ENCODE measurements around the gene SLC8A1. TPM values are rescaled to one million over a fixed set of nuclear protein-coding genes. Genes with fewer than 3 reads are reported as not detected.

The SLC8A1 gene
- total RNA-seq, 1 experiment from 2014 or later: 1.7 TPM

- no peaks in the 10 kb centered on the region; the same call in 1 of the 2 replicates for H3K27me3 Mint-ChIP-seq (ENCODE audit: low read depth)
Measured at GRCh38 chr2:40416486-40416885, 35.4 kb downstream of the SLC8A1 start.

More at GRCh38 chr2:40416486-40416885, 35.4 kb downstream of the SLC8A1 start:
- DNase-seq: no peak
- Histone ChIP-seq H2BK5ac (ENCODE audit: insufficient read length, low read length) (no peak overlapping the region), H3K27ac (ENCODE audit: insufficient read length, low read depth, low read length) (no peak overlapping the region), H2AK5ac (ENCODE audit: insufficient read length, low read length) (no peak overlapping the region), H4K5ac (ENCODE audit: insufficient read length, low read depth, low read length) (no peak overlapping the region), H2BK20ac (ENCODE audit: low read depth, low read length, poor library complexity, severe bottlenecking) (no peak overlapping the region), H2AFZ (ENCODE audit: low read length) (no peak overlapping the region), H4K8ac (replicated peaks; ENCODE audit: insufficient read length, low read depth, low read length) (no peak overlapping the region), H4K91ac (ENCODE audit: insufficient read length, low read depth, low read length) (no peak overlapping the region), H3K23me2 (ENCODE audit: insufficient read length, low read depth, low read length, poor library complexity, severe bottlenecking) (no peaks in the 10 kb centered on the region), H3K14ac (ENCODE audit: insufficient read depth, low read length) (no peak overlapping the region), H3K4ac (ENCODE audit: low read depth, low read length) (no peak overlapping the region), H3K79me2 (ENCODE audit: insufficient read depth, low read length) (no peaks in the 10 kb centered on the region), H3K9me3 (ENCODE audit: control insufficient read depth, low read depth, low read length) (no peaks in the 10 kb centered on the region), H3K56ac (ENCODE audit: insufficient read length, low read depth, low read length) (no peak overlapping the region), H3K18ac (ENCODE audit: insufficient read length, low read depth, low read length) (no peak overlapping the region), H3K4me1 (ENCODE audit: insufficient read depth, low read length) (no peaks in the 10 kb centered on the region), H2BK120ac (ENCODE audit: low read depth, low read length, poor library complexity, severe bottlenecking) (no peak overlapping the region), H3T11ph (ENCODE audit: low read length) (no peak overlapping the region), H4K20me1 (ENCODE audit: control insufficient read depth, insufficient read depth, insufficient read length) (no peaks in the 10 kb centered on the region), H3K27me3 (ENCODE audit: insufficient read depth, low read length) (no peaks in the 10 kb centered on the region), H2BK12ac (ENCODE audit: insufficient read length, low read depth, low read length) (no peak overlapping the region), H3K9ac (ENCODE audit: extremely low read depth, insufficient read length, low read length) (no peak overlapping the region), H3K79me1 (ENCODE audit: insufficient read depth, low read depth, low read length, poor library complexity, severe bottlenecking) (no peaks in the 10 kb centered on the region), H3K4me2 (ENCODE audit: insufficient read depth, insufficient read length, low read length) (no peak overlapping the region), H2BK15ac (ENCODE audit: low read depth, low read length) (no peak overlapping the region), H3K23ac (ENCODE audit: insufficient read length, low read depth, low read length) (no peak overlapping the region)
- Mint-ChIP-seq H3K9me3 (no peaks in the 10 kb centered on the region), H3K4me1 (no peaks in the 10 kb centered on the region), H3K36me3 (ENCODE audit: insufficient read depth in 1 of 3, low read depth in 3 of 3) (no peaks in the 10 kb centered on the region), H3K4me3 (no peak overlapping the region), H3K27ac (no peak overlapping the region)
- no peak for TF ChIP-seq CTCF (conservative IDR thresholded peaks at IDR 0.05)
- no CpG with 5 or more reads among the region's 1 CpG for WGBS (ENCODE audit: extremely low coverage, insufficient read length, low lambda C conversion rate)

All from H9 (cell line).